Activated CD4-positive, CD25-positive, alpha-beta regulatory T cell treated with anti-CD3 and anti-CD28 coated beads, Interleukin-2, amount 50 U/mL, for 16 hours (primary cell): ENCODE measurements around the gene ACOT7.

Experiments
- DNase-seq: peaks from one replicate; pipeline ENCODE4 v3.0.0-alpha.2; 2020; ENCODE audit warnings: low read depth, low spot score

The ACOT7 gene

DNA sequence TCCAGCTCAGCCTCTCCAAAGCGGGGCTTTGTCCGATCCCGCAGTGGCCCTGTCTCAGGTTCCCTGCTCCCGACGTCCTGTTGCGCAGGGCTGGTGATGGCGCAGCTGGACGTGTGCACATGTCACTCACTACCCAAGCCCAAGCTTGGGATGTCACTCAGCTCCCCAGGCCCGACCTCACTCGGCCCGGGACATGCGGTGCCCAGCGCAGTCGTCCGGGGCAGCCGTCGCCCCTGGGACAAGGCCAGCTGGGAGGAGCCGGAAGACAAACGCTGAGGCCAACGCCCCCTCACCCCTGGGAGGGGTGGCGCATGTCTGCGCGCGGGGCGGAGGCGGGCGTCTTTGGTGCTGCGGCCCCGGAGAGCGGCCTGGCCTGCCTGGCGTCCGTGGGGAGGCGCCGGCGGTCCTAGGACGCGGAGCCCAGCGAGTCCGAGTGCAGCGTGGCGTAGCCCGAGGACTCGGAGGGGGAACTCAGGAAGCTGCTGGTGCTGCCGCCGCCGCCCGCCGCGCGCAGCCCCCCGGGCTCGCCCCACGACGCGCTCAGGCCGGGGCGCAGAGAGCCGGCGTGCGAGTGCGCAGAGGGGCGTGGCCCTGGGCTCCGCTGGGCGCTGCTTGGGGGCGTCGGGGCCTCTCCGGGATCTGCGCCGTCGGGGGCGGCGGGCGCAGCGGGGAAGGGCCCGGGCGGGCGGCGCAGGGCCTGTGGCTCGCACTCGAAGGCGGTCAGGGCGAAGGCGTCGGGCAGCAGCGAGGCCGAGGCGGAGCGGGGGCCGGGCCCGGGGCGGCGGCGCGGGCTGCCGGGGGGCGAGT lies 144.4 kb downstream of the ACOT7 start:
- DNase-seq: no peak

DNA sequence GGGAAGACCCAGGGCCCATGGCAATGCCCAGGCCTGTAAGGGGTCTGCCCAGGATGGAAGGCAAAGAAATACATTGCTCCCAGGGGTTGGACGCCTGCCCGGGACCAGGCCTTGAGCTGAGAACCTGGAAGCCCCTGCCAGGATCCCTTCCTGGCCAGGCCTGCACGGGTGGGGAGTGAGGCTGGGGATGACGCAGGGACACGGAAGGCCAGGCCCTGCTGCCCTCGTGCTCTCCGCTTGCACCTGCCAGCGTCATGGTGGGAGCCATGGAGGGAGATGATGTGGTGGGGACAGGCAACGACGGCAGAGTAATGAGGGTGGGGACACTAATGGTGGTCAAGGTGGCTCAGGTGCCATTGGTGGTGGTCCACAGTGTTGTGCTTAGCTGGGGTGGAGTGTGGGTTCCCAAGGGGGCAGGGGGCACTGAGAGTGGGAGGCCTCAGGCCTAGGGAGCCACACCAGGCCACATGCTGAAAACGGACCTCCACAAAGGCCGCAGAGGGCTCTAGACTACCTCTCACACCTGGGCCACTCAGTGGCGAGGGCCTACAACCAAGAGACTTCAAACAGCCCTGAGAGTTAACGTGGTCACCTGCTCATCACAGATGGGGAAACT lies 145.3 kb downstream of the ACOT7 start:
- DNase-seq: no peak

DNA sequence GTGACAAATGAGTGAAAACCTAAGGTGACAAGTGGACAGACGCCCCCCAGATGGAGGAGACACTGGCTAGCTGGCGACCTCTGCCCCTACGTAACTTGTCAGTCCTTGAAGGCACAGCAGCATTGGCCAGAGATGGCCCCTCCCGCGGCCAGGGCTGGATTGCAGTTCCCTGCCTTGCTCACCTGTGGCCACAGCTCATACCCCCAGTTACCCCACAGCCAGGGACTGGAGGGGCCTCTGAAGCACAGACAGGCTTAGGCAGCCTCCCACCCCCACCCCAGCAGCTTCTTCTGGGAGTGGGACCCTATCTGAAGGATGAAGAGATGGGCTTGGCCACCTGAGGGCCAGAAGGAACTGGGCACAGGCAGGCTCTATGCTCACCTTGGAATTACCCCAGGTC lies 145.9 kb downstream of the ACOT7 start:
- DNase-seq: no peak

DNA sequence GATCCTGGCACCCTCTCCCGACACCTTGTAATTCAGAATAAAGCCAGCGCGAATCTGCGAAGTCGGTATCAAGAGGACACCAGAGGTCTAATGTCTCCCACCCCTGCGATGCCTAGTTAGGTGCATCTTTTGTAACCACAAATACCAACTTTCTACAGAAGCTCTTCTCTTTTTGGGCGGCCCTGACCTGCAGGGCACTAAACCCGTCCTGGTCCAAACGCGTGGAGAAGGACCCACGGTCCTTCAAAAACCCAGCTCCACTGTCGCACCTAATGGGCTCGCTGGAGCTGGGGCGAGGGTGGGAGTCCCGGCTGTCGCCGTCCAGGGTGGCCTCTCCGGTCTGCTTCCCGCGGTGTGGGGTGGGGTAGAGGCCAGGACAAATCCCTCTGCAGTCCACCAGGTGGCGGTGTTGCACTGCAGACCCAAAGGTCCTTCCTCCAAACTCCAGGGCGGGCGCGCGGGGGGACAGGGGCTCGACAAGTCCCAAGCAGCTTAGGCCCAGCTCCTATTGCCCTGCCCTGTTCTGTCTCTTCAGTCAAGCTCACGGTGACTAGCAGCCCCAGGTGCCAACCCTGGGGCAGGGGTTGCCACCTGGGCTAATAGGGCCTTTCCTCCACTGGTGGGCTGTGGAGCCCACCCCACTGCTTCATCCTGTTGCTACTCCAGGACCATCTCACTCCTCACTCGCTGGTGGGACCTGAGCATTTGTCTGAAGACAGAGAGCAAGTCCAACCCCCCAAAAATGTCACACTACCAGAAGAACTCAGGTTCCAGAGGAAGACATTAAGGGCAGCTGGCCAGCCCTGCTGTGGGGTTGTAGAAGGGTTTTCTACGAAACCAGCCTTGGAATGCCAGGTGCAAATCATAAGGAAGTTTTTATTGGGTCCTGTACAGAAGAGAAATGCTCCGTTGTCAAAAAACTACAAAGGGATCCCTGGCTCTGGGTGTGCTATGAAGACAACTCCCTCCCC lies 146.8 kb downstream of the ACOT7 start:
- DNase-seq: peak; percentile 66

DNA sequence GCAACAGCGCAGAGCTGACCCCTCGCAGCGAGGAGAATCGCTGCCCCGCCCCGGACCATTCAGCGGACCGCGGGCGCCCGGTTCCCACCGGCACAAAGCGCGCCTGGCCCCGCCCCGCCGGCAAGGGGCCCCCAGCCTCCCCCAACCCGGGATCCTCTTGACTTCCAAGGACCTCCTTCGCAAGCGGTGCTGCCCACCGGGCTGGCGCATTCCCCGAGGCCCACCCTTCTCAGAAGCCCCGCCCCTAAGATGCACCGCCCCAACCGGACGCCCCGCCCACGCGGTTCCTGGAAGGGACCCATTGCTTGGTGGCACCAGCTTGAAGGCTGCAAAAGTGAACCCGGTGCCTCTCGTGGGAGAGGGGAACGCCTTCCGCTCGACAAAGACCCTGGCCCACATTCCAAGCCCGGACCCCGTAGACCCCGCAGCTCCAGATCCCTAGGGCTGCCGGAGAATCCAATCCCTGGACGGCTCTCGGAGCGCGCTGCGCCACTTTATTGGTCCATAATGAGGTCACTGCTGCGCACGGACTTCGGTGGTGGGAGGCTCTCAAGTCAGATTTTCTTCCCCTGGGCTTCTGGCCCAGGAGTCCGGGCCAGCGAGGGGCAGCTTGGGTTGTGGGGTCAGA lies 147.6 kb downstream of the ACOT7 start:
- DNase-seq: no peak

DNA sequence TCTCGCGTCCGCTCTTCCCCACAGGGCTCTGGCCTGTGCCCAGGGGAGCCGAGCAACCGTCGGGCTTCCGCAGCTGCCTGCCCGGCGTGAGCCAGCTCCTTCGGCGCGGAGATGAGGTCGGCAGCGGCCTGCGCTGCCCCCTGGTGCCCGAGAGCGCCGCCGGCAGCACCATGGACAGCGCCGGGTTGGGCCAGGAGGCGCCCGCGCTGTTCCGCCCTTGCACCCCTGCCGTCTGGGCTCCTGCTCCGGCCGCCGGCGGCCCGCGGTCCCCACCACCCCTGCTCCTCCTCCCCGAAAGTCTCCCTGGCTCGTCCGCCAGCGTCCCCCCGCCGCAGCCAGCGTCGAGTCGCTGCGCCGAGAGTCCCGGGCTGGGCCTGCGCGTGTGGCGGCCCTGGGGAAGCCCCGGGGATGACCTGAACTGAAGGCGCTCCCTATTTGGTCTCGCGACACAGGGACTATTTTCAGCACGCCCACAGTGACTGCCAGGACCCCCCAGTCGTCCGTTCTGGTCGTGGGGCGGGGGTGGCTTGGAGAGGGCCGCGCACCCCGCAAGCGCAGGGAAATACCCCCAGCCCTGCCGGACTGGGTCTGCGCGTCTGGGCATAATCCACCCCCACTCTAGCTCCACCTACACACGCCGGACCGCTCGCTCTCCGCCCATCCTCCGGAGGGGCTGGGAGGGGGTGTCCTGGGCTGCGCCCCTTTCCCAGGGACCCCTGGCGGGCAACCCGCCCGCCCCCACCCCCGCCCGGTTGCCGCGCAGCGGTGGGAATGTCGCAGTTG lies 148.3 kb downstream of the ACOT7 start:
- peak; percentile 48 for DNase-seq

DNA sequence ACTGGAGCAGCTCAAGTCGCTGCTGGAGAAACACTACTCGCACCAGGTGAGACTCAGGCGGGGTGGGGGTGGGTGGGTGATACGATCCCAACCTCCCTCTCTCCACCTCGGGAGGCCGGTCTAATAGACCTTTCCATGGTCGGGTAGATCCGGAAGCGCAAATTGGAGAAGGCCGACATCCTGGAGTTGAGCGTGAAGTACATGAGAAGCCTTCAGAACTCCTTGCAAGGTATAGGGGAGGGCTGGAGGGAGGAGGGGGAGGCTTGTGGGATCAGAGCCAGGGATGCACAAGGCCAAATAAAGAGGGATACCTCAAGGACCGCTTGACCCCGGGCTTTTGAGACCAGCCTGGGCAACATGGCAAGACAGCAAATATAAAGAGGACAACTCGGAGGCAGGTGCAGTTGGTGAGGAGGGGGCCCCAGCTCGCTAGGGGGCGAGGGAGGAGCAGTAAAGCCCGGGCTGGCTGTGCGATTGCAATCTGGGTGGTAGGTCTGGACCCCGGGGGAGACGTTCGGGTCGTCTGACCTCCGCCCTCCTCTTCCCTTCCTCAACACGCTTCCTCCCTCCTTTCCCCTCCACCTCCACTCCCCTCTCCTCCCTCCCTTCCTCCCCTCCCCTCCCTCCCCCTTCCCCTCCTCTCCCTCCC lies 149.0 kb downstream of the ACOT7 start:
- no peak for DNase-seq

DNA sequence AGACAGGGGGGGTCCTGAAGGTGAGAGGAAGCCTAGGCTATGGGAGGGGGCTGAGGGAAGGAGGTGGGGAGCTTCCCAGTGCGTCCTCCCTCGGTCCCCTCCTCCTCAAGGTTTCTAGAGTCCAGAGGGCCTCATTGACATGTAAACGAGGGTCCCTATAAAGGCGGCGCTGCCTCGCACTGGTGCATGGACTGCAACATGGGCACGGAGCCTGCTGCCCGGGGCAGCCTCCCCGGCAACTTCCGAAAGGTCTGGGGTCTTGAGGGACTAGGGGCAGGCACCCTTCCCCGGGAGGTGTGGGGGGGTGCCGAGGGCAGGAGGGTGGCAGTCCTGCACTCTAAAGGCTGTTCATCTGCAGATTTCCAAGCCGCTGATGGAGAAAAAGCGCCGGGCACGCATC lies 149.6 kb downstream of the ACOT7 start, which contains the start of gene HES3:
Gene HES3, plus strand, starts transcription at position 187 of the 400 bp plus-strand sequence. Its CDS starts 187 bp downstream, at position 374.
- no peak for DNase-seq

DNA sequence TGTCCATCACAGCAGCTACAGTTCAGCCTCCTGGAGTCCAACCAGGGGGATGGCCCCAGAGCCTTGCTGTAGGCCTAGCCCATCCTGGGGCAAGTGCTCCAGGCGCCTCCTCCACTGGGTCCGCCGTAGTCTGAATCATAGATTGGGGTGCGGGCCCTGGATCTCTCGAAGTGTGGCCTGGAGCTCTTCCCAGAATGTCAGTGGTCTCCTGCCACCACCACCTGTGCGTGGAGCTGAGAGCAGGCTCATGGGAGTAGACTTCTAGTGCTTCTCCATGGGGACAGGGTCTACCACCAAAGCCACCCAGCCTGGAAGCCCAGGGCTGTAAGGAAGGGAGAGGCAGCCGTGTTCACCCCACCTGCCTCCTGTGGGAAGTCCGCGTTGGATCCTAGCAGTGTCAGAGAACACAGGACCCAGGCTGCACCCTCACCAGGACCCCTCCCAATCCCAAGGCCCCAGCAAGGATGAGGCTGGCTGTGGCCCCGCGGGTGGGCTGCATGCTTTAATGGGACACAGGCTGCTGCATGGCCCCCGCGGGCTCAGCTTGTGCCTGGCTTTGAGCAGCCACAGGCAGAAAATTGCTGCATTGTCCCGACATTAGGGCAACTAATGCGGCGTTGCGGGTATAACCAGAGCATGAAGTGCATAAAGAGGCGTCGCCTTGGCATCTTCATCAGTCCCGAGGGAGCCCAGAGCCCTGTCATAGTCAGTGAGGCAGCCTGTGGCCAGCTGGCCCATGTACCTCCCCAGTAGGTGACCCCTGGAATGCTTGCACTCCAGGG lies 150.3 kb downstream of the ACOT7 start:
- no peak for DNase-seq

DNA sequence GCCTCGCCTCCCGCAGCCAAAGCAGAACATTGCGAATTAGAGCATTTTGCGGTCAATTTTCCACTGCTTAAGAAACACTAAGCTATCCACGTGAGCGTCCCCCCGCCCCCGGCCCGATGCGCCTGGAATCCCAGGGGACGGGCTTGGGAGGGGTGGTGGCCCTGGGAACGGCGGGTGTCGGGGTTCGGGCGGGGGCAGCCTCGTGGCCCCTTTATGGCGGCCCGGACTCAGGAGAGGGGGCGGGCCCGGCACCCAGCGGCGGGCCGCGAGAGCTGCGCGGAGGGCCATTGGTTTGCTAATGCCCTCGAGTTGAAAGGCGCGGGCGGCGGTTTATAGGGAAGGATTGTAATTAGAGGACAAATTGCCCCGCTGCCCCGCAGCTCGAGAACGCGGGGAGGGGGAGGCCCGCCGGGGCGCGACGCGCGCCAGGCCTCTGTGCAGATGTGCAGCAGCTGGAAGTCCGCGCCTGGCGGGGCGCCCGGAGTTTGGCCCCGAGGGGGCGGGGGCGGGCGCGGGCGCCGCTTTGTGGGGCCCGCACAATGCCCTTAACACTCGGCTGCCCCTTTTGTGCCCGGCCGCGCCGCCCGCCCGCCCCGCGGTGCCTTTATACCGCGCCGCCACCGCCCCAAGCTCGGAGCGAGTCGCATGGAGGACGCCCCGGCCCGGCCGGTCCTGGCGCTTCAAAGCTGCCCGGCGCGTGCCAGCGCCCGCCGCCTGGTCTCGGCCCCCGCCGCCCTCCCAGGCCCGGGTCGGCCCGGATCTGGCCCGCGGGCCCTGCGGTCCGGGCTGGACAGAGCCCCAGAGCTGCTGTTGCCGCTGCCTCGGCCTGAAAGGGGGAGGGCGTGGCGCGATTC lies 151.5 kb downstream of the ACOT7 start:
- no peak for DNase-seq

DNA sequence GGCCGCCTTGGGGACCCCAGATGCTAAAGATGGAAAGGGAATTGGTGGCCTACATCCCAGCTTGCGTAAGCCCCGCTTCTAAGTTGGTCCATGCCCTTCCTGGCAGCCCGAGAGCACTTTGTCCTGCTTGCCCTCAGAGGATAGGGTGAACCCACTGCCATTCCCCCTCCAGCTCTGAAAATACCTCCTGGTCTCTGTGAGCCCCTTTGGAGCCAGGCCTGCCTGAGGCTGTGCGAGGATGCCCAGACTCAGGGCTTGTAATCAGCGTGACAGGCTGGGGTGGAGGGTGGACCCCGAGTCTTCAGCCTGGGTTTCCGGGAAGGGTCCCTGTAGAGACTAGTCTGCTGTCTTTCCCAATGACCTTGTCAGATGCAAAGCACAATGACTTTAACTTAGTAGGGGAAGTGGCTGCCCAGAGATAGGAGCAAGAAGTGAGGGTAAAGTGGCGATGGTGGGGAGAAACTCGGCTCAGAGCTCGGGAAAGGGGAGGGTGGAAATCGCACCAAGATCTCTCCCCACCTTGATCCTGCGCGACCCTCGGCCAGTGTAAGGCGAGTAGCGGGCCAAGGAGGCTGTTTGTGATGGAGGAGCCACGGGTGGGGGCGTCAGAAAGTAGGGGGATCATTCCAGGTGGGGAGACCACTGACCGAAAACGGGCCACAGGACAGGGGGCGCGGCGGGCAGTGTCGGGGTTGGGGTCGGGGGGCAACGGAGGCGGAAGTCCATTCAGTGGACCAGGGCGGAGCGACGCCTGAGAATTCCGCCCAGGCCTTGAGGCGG lies 152.3 kb downstream of the ACOT7 start:
- no peak for DNase-seq

DNA sequence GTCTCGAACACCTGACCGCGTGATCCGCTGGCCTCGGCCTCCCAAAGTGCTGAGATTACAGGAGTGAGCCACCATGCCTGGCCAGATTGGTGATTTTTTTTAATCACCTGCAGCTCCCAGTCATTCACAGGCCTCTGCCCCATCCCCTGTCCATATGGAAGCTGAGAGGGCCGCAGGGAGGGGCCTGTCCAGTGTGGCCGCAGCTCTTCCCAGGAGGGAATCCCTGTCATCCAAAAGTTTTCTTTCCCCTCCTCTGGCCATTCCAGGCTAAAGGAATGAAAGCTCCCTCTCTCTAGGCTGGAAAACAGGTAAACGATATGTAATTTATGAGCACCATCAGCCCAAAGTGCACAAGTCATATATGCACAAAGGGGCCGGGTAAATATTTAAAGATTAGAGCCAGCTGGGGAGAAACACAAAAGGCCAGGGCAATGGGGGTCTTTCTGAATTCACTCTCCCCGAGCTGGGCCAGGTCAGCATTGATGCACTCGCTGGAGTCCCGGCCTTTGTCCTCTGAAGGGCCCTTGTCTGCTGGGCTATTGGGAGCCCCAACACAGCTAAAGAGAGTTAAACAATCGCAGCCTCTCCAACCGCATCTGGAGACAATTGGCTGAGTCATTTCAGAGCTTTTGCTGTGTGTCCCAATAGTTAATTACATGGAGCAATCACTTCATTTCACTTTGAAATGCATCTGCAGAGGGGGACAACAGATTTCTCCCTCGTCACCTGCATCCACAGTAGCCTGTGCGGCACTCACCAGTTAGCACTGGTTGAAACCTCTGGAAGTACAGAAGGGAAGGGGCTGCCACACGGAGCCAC lies 153.4 kb downstream of the ACOT7 start:
- DNase-seq: no peak

DNA sequence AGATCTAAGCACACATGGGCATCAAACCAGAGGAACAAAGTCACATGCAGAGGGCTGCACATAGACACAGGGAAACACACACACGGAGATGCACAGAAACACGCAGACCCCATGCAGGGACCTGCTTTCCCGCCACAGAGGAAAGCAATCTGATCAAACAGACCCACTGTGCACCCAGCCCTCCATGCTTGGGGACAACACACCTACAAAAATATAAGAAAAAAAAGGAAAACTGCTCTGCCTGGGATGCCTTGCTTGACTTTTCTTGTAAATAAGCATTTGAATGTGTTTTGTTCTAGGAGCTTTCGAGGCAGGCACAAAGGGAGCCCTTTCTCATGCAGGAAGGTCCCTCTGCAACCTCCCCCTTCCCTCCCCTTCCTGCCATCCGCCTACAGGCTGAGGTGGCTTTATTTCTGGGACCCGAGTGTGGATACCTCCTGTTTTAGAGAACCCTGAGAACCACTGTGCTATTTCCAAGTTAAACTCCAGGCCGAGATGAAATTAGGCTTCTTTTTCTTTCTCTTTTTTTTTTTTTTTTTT lies 154.3 kb downstream of the ACOT7 start:
- no peak for DNase-seq

DNA sequence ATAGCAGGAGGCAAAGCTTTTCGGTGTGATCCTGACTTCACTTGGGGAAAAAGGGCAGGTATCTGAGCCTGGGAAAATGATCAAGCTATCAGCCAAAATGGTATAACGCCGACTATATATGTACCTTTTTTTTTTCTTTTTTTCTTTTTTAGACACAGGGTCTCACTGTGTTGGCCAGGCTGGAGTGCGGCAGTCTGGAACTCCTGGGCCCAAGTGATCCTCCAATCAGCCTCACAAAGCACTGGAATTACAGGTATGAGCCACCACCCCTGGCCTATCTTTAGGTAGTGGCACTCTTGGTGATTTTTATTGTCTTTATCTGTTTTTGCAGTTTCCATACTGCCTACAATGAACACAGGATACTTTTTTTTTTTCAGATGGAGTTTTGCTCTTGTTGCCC lies 156.5 kb downstream of the ACOT7 start:
- no peak for DNase-seq

DNA sequence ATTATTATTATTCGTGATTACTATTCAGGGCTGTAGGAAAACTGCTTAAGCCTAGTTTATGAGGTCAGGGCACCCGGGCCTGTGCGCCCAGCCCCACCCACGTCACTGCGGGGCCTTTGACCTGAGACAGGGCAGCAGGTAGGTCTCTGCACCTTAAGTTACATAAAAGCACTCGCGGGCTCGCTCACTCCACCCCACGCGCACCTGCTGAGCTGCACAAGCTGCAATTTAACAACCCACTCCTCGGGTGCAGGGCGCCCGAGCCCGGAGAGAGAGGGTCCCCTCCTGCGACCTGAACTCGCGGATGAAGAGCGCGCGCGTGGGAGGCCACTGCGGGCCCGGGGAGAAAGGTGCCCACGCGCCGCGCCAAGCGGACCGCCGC lies 158.3 kb downstream of the ACOT7 start:
- no peak for DNase-seq

DNA sequence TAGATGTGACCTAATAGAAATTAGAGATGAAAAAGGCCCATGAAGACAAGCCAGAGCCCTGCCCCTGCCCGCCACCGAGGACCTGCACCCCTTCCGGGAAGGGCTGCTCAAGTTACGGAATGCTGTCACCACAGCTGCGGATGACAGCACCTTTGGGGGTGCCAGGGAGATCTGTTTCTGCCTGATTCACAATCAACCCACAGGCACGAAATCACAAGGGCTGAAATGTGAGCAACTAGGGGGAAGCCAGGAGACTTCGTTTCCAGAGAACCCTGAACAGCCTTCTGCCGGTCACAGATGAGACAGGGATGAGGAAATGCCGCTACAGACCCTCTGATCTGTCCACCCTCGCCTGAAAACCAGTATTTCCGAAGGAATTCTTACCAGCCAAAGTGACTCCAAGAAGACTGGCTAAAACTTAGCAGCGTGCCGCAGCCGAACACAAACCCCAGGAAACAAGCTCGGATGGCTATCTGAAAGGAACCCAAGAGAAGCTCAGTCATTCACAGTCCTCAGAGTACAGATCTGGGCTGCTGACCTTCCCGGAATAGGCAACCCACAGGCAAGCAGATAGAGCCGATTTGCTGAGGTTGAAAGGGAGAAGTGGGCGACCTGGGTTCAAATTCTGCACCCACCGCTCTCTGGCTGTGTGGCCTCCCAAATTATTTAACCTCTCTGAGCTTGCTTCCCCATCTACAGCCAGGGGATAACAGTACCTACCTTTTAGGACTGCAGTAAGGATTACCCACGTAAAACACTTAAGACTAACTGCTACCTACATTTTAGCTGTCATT lies 158.9 kb downstream of the ACOT7 start:
- DNase-seq: no peak
